NAMALWA (cell line): Measurements from ENCODE around the gene ITCH.
"Not testable (repeated sequence)": the region's sequence is repeated elsewhere in the genome, so short reads cannot be mapped to it uniquely, and the experiment has no call there.

Experiments
- DNase-seq: peaks from one replicate; pipeline ENCODE4 v3.0.0-alpha.2; 2015; ENCODE audit warnings: low spot score

ITCH gene

DNA sequence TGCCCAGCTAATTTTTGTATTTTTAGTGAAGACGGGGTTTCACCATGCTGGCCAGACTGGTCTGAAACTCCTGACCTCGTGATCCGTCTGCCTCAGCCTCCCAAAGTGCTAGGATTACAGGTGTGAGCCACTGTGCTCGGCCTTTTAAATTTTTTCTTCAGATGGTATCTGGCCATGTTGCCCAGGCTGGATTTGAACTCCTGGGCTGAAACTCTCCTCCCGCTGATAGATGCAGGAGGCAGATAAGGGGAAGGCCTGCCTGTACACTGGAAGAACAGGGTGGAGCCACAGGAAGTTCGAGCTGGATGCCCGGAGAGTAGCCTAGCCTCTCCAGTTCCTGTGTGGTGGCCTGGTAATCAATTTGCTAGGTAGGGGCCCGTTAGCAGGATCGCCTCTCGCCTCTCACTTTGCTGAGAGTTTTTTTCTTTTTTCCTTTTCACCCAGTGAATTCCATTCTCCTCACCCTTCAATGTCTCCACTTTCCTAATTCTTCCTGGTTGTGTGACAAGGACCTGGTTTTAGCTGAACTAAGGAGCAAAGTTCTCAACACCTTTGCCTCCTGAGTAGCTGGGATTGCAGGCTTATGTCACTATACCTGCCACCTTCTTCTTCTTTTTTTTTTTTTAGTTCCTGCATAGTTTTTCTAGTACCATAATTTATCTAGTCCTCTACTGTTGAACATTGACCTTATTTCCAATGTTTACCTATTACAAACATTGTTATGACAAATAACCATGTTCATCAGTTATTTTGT, 19.4 kb upstream of the ITCH start:
- DNase-seq: no peak

DNA sequence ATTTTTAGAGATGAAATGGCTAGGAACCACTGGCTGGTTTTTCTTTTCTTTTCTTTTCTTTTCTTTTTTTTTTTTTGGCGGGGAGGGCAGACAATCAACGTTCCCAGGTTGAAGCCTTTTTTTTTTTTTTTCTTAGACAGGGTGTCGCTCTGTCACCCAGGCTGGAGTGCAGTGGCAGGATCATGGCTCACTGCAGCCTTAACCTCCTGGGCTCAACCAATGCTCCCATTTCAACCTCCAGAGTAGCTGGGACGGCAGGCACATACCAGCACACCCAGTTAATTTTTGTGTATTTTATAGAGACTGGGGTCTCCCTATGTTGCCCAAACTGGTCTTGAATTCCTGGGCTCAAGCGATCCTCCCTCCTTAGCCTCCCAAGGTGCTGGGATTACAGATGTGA, 18.8 kb upstream of the ITCH start:
- no peak for DNase-seq

DNA sequence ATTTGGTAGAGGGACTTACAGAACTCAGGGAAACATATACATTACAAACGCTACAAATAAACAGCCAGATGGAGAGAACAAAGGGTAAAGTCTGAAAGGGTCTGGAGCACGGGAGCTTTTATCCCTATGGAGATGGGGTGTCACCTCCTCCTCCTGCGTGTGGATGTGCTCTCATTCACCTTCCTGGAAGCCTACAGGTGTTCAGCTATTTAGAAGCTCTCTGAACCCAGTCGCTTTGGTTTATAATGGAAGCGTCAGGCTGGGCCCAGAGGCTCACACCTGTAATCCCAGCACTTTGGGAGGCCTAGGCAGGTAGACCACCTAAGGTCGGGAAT, 17.7 kb upstream of the ITCH start:
- no peak for DNase-seq

DNA sequence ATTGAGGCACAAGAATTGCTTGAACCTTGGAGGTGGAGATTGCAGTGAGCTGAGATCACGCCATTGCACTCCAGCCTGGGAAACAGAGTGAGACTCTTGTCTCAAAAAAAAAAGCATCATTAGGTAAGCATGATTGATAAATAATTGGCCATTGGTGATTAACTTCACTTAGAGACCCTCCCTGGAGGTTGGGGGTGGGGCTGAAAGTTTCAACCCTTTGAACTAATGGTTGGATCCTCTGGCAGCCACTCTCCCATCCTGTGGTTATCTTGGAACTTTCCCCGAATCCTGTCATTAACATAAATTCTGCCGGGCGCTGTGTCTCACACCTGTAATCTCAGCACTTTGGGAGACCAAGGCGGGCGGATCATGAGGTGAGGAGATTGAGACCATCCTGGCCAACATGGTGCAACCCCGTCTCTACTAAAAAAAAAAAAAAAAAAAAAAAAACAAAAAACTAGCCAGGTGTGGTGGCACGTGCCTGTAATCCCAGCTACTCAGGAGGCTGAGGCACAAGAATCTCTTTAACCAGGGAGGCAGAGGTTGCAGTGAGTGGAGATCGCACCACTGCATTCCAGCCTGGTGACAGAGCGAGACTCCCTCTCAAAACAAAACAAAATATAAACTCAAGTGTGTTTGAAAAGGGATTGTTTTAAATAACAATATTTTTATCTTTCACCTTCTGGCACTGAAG, 17.1 kb upstream of the ITCH start:
- DNase-seq: not testable (repeated sequence)

DNA sequence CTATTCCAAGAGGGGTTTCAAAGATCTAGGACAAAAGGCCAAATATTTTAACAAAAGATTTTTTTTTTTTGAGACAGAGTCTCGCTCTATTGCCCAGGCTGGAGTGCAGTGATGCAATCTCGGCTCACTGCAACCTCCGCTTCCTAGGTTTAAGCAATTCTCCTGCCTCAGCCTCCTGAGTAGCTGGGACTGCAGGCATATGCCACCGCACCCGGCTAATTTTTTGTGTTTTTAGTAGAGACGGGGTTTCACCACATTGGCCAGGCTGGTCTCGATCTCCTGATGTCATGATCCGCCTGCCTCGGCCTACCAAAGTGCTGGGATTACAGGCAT, 16.6 kb upstream of the ITCH start:
- DNase-seq: not testable (repeated sequence)

DNA sequence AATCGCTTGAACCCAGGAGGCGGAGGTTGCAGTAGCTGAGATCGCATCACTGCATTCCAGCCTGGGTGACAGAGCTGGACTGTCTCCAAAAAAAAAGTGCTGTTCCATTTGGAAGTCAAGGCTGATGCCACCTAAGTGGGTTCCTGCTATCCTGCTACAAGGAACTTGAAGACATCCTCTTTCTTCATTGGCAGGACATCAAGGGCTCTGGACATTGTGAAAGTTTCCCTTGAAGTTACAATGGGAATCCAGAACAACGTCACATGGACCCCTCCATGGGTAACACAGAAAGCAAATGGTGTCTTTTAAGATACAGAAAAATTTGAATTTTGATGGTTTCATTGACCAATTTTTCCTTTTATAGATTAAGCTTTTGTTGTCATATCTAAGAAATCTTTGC, 15.5 kb upstream of the ITCH start:
- DNase-seq: no peak

DNA sequence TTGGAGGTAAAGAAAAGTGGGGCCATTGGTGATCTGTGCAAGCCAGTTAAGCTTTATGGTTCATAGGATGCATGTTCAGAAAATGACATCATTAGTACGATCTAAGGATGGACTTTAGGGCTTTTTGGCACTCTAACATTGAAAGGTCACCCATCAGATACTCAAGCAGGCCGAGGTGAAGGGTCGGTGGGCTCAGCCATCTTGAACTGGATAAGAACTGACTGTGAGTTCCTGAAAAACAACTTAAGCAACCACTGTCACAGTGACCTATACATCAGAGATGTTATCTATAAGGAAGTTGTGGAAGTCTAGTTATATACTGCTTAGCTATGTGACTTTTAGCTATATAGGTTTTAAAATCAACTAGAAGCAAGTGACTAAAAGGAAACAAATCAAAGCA, 13.0 kb upstream of the ITCH start:
- no peak for DNase-seq

DNA sequence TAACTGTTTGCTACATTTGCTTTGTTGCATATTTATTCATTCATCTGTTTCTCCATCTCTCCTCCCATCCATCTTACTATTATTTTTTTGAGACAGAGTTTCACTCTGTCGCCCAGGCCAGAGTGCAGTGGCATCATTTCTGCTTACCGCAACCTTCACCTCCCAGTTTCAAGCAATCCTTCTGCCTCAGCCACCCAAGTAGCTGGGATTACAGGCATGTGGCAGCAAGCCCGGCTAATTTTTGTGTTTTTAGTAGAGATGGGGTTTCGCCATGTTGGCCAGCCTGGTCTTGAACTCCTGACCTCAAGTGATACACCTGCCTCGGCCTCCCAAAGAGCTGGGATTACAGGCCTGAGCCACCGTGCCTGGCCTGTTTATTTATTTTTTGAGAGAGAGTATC, 9.6 kb upstream of the ITCH start:
- DNase-seq: not testable (repeated sequence)

DNA sequence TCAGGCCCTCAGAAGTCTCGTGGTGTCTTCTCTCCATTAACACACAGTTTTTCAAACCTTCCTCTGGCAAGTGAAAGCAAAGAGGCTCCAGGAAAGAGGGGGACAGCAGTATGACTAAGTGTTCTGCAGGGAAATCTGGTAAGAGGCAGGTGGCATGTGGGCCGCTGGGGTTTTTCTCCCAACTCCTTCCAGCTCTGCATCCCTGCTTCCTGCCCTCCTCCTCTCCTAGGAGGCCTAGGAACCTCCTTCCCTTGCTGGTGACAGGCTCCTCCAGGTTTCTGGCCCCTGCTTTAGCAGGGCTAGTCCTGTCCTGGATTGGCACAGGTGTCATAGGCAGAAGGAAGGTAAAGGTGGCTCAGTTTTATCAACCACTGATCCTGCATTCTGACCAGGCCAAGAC, 7.6 kb upstream of the ITCH start:
- no peak for DNase-seq

DNA sequence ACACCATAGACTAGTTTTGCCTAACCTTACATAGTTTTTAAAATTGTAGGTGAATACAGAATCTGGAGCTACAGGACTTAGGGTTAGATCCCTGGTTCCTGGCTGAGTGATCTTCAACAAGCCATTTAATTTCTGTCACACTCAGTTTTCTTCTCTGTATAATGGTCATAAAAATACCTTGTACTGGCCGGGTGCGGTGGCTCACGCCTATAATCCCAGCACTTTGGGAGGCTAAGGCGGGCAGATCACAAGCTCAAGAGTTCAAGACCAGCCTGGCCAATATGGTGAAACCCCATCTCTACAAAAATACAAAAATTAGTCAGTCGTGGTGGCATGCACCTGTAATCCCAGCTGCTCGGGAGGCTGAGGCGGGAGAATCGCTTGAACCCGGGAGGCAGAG, 3.3 kb upstream of the ITCH start:
- not testable (repeated sequence) for DNase-seq

DNA sequence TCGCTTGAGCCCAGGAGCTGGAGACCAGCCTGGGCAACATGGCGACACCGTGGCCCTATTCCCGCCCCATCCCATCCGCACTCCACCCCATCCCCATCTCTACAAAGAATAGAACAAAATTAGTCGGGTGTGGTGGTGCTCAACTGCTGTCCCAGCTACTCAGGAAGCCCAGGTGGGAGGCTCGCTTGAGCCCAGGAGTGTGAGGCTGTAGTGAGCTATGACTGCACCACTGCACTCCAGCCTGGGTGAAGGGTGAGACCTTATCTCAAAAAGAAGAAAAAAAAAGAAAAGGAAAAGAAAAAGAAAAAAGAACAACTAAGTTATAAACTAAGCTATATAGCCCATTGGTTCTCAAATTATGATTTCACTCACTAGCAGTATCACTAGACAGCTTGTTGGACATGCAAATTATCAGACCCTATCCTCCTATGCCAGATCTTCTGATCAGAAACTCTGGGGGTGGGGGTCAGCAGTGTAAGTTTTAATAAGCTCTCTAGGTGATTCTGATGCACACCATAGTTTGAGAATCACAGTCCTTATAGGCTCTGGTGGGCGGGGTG, 491 bp upstream of the ITCH start:
- DNase-seq: no peak

DNA sequence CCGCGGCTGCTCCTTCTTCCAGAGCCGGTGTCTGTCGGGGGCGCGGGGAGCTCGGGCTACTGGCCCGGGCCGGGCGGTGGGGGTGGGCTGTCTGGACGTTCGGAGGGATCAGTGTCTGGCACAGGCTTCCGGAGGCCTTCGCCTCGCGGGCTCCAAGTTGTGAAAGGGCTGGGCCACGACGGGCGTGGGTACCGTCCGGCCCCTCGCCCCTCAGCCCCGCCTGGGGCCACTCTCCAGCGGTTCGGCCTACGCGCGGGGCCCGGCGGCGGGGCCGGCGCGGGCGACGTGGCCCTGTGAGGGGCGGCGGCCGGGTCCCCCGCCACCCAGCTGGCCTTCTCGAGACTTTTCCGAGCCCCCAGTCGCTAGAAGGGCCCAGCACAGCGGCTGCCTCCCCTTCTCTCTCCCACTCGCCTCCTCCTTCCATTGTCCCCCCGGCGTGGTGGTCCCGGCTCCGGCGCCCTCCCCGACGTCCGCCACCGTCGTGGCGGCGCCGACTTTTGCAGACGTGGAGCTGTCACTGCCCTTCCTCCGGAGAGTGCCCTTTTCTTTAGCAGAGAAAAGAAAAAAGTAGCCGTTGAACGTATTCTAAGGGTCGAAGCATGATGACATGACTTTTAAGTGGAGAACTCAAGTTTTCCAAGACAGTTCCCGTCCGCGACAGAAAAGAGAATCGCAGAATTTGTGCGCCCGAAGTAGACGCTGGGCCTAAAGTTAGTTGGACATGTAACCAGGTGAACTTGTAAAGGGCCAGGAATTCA, 571 bp downstream of the ITCH start:
- DNase-seq: peak; percentile 26

DNA sequence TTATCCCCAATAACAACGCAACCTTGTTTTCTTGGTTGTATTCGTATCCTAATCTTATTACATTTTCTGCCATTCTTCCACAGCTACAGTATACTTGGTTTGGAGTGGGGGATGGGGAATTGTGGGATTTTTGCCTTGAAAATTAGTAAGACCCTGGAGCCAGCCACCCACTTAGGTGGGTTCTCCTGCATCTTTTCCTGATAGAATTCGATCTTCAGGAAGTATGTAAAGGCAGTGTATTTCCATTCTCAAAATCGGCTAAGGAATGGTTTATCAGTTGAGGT, 1.1 kb downstream of the ITCH start:
- no peak for DNase-seq

DNA sequence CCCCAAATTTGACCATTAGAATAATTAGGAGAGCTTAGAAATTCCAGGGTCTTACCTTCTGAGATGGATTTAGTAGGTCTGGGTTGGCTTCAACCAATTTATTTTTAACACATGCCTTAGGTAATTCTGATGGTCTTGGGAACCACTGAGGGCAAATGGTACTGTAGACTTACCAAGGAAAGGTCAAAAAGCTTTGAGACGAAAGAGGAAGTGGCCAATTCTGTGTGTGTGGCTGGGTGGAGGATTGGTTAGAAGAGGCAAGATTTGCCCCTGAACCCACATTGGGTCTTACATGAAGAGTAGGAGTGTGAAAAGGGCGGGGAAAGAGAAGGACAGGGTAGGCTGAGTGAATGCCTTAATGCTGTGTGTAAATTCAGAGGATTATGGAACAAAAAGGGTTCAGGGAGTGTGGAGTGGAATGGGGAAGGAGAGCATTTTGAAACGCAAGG, 2.7 kb downstream of the ITCH start:
- peak; percentile 62 for DNase-seq

DNA sequence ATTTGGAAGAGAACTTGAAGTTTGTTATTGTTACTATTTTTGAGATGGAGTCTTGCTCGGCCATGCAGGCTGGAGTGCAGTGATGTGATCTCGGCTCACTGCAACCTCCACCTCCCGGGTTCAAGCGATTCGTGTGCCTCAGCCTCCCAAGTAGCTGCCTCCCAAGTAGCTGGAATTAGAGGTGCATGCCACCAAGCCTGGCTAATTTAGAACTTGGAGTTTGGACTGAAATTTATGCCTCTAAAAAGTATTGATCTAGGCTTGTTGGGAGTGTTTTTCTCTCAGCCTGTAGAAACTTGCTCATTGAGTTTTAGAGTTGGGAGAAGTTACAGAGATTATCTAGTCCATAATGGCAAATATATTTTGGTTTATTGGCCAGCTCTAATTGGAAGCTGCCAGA, 4.1 kb downstream of the ITCH start:
- DNase-seq: no peak

DNA sequence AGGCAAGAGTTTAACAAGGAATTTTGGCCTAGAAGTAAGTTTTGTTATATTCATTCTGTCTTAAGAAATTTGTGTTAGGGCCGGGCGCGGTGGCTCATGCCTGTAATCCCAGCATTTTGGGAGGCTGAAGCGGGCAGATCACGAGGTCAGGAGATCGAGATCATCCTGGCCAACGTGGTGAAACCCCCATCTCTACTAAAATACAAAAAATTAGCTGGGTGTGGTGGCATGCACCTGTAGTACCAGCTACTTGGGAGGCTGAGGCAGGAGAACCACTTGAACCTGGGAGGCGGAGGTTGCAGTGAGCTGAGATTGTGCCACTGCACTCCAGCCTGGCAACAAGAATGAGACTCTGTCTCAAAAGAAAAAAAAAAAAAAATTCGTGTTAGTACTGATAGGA, 4.8 kb downstream of the ITCH start:
- not testable (repeated sequence) for DNase-seq

DNA sequence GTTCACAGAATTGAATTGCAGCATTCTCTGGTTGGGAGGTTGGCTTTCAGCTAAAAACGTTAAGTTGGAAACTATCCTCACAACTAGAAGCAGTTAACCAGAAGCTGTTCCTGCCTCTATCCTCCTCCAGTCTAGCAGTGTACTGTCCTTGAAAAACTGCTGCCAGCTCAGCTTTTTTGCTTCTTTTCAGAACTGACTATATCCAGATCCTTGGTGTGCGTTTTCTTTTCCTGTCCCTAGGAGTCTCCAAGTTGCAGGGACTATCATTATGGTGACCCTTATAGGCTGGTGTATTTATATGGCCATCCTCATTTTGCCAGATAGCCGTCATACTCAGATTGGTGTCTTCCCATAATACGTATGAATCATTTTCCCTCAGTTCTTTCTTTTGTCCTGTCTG, 5.5 kb downstream of the ITCH start:
- DNase-seq: no peak

DNA sequence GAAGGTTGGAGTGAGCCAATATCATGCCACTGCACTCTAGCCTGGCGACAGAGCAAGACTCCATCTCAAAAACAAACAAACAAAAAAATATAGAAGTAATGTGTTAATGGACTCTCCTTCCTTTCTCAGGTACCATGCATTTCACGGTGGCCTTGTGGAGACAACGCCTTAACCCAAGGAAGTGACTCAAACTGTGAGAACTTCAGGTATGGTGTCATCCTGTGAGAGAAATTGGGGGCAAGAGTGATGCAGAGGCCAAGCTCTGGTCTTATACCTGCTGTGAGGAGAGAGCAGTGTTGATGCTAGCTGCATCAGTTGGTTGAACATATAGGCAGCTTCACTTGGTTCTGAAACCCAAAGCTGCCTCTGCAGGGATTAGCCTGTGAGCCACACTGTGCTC, 6.2 kb downstream of the ITCH start:
- no peak for DNase-seq

DNA sequence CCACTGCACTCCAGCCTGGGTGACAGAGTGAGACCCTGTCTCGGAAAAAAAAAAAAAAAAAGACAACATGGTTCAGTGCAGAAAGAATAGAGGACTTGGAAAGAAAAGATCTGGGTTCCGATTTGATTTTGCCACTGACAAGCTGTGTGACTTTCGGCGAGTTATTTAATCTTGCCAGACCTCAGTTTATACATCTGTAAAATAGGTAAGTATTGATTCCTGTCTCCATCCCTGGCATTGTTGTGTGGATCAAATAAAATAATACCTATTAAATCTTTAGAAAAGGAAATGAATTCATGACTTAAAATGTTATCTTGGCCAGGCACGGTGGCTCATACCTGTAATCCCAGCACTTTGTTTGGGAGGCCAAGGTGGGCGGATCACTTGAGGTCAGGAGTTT, 7.0 kb downstream of the ITCH start:
- DNase-seq: no peak

DNA sequence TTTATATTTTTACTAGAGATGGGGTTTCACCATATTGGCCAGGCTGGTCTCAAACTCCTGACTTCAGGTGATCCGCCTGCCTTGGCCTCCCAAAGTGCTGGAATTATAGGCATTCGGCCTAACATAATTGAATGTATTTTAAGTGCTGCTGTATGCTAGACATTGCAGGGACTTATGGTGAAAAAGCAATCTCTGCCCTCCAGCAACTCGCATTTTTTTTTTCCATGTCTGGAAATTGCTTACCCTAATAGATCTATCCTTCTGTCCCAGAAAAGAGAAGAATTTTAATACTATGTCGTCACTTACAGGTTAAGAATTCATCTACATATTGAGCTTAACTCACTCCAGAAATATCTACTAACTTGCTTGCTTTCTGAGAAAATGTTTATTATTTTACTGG, 10.4 kb downstream of the ITCH start:
- DNase-seq: no peak

DNA sequence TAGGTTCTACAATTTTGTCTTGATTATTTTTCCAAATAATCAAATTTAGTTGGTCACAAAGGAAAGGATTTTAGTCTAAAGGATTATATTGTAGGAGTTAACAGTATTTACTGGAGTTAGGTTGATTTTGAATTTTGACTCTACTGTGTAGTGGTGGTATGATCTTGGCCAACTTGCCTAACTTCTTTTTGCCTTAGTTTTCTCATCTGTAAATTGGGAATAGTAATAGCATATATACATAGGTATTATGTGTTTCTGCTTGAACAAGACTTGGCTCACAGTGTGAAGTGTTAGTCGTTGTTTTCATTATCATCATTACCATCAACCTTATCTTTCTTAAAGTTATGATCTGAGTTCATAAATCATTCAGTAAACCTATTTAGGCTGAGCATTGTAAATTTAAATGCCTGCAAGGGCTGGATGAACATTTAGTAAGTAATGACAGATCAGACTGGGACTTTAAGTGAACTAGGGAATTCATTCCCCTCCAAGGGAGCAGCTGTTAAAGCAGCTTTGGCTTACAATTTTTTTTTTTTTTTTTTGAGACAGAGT, 11.2 kb downstream of the ITCH start:
- no peak for DNase-seq

DNA sequence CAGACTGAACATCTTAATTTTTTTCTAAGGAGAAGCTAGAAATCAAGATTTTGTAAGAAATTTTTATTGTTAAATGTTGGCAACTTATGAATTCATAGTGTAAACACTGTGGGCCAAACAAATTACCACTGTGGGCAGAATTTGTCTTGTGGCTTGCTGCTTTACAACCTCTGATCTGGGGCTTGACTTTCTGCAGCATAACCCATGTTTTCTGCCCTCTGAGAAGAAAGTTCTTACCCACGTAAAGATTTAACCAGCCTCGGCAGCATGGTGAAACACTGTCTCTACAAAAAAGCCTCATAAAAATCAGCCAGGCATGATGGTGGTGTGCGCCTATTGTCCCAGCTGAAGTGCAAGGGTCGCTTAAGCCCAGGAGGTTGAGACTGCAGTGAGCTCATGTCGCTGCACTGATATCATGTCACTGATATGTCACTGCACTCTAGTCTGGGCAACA, 12.9 kb downstream of the ITCH start:
- DNase-seq: no peak
